ENCODE results near the gene FGF2.
"Not testable (repeated sequence)": the region's sequence is repeated elsewhere in the genome, so short reads cannot be mapped to it uniquely, and the experiment has no call there.

DNA sequence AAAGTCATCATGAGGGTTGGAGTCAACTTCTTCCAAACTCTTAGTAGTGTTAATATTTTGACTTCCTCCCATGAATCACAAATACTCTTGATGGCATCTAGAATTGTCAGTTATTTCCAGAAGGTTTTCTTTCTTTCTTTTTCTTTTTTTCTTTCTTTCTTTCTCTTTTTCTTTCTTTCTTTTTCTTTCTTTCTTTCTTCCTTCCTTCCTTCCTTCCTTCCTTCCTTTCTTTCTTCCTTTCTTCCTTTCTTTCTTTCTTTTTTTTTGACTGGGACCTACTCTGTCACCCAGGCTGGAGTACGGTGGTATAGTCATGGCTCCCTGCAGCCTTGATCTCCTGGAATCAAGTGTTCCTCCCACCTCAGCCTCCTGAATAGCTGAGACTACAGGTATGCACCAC lies 17.8 kb downstream of the FGF2 start:
- TF ChIP-seq, protein P1, sequence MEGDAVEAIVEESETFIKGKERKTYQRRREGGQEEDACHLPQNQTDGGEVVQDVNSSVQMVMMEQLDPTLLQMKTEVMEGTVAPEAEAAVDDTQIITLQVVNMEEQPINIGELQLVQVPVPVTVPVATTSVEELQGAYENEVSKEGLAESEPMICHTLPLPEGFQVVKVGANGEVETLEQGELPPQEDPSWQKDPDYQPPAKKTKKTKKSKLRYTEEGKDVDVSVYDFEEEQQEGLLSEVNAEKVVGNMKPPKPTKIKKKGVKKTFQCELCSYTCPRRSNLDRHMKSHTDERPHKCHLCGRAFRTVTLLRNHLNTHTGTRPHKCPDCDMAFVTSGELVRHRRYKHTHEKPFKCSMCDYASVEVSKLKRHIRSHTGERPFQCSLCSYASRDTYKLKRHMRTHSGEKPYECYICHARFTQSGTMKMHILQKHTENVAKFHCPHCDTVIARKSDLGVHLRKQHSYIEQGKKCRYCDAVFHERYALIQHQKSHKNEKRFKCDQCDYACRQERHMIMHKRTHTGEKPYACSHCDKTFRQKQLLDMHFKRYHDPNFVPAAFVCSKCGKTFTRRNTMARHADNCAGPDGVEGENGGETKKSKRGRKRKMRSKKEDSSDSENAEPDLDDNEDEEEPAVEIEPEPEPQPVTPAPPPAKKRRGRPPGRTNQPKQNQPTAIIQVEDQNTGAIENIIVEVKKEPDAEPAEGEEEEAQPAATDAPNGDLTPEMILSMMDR (IDR thresholded peaks at IDR 0.05), result not testable (repeated sequence)
- not testable (repeated sequence) for TF ChIP-seq POLR2A (IDR thresholded peaks at IDR 0.05)

Data from testis (tissue), 2 donors.